GM21515 (cell line): Measurements from ENCODE around the gene ADGRE2.
A peak's percentile ranks its signal among the peaks of the same experiment; 100 is the strongest.

ENCODE experiments used
- ATAC-seq: cut with Tn5 transposase; IDR thresholded peaks from one replicate; pipeline ENCODE4 v1.9.1; 2021; ENCODE audit not compliant: unreplicated experiment

Gene ADGRE2

DNA sequence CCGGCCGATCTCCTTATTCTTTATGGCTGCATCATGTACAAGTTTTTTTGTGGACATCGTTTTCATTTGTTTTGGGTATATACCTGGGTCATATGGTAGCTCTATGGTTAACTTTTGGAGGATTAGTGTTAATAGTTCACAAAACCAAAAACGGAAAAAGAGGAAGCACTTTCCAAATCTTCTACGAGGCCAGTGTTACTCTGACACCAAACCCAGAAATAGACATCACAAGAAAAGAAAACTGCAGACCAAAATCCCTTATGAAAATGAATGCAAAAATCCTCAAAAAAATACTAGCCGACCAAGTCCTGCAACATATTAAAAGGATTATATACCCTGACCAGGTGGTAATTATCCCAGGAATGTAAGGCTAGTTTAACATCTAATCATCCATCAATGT lies 29.8 kb downstream of the ADGRE2 start:
- ATAC-seq: no peak

- no peak for ATAC-seq
These were observed 31.5 kb downstream of the ADGRE2 start for GRCh38 chr19:14746886-14747285.

DNA sequence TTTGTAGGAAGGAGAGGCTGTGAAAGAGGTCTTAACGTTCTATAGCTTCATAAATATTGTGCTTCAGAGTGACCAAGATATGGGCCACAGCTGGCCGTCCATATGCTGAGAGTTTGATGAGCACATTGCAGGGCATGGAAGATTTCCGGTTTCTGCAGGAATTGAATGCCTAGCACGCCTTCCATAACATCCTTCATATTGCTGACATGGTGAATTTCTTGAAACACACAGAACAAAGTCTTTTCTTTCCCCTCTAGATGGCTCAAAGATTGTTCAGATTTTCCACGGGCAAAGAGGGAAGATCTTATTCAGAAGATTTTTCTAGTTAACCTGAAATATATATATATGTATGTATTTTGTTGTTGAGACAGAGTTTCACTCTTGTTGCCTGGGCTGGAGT lies 42.4 kb downstream of the ADGRE2 start:
- no peak for ATAC-seq

DNA sequence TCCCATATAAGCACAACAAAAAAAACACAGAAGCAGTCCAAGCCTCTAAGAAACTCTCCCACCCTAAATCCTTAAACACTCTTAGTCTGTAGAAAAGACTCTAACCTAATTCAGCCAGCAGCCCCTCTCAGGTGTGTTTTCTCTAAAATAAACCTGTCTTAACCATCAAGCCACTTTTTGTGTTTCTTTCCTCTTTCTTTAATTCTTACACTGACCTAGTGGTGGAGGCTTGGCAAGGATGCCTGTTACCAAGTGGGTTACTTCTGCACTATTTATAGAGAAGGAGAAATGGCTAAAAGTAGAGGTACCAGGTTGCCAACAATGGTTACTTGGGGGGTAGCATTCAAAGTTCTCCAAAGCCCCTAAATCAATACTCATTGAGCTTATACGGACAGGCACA lies 44.8 kb downstream of the ADGRE2 start:
- ATAC-seq: no peak

- ATAC-seq: no peak
These were observed 45.9 kb downstream of the ADGRE2 start for GRCh38 chr19:14732510-14732909.

DNA sequence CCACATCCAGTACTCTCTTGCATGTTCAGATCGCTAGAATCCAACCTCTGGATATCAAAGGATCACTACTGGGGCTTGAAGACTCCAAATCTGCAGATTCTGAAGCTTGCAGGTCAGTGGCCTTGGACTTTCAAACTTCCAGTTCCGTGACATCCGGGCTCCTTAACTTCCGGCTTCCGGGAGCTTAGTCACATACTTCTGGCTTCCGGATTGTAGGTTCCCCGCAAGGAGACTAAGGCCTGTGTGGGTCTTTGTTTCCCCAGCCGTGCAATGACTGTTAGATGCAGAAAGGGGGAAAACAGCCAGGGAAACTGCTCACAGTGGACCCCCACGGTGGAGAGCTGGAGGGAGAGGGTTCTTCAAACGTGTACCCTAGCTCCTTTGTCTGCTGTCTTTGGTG lies 47.2 kb downstream of the ADGRE2 start:
- ATAC-seq: no peak

- no peak for ATAC-seq
These were observed 49.8 kb downstream of the ADGRE2 start for GRCh38 chr19:14728595-14728994.

- no peak for ATAC-seq
These were observed 56.2 kb downstream of the ADGRE2 start for GRCh38 chr19:14722127-14722526.

- no peak for ATAC-seq
These were observed 59.2 kb downstream of the ADGRE2 start for GRCh38 chr19:14719162-14719561.

DNA sequence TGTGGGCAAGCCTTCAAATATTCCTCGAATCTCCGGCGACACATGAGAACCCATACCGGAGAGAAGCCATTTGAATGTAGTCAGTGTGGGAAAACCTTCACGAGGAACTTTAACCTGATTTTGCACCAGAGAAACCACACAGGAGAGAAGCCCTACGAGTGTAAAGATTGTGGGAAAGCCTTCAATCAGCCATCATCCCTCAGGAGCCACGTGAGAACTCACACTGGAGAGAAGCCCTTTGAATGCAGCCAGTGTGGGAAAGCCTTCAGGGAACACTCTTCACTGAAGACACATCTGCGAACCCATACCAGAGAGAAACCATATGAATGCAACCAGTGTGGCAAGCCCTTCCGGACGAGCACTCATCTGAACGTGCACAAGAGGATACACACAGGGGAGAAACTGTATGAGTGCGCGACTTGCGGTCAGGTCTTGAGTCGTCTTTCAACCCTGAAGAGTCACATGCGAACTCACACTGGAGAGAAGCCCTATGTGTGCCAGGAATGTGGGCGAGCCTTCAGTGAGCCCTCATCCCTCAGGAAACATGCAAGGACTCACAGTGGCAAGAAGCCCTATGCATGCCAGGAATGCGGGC lies 59.7 kb downstream of the ADGRE2 start:
- ATAC-seq: no peak

DNA sequence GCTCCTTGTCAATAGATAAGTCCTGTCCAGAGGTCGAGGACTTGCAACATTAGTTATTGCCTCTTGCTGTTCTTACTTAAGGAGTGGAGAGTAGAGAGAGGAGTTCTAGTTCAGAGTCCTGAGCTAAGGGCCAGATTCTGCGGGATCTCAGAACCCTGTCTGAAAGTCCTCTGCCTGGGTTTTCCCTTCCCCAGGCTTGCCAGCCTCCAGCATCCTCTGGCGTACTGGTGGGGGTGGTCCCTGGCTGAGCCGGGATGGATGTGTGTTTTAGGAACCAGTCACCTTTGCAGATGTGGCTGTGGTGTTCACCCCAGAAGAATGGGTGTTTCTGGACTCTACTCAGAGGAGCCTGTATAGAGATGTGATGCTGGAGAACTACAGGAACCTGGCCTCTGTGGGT lies 62.5 kb downstream of the ADGRE2 start:
- no peak for ATAC-seq

- ATAC-seq: no peak
These were observed 73.9 kb downstream of the ADGRE2 start for GRCh38 chr19:14704450-14704849.

GRCh38 chr19:14703833-14704232 lies 74.5 kb downstream of the ADGRE2 start:
- no peak for ATAC-seq

GRCh38 chr19:14700711-14701375 lies 77.5 kb downstream of the ADGRE2 start:
- ATAC-seq: no peak

- ATAC-seq: no peak
These were observed 78.7 kb downstream of the ADGRE2 start for GRCh38 chr19:14699641-14700040.

DNA sequence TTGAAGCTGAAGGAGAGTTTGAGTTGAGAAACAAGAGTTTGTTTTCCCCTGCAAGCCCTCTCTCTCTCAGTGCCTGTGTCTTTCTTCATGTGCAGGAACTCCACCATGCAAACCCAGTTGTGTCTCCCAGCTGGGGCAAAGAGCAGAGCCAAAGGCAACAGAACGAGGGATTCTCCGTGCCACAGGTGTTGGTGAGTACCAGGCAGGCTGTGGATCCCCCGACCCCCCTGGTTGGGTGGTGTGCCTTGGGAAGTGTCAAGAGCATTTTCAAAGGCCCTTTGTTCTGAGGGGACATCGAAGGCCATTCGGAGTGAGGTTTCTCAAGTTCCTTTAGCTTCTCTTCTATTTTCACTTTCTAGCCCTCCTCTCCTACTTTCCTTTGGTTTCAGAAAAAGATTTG lies 82.9 kb downstream of the ADGRE2 start:
- no peak for ATAC-seq

- no peak for ATAC-seq
These were observed 83.6 kb downstream of the ADGRE2 start for GRCh38 chr19:14694641-14695266.

- peak; percentile 83 for ATAC-seq
These were observed 88.5 kb downstream of the ADGRE2 start, which contains the start of gene ZNF333 for GRCh38 chr19:14689598-14690503. ZNF333 (plus strand) TSS chr19:14690048; CDS start chr19:14693492, 3,444 bp downstream.

DNA sequence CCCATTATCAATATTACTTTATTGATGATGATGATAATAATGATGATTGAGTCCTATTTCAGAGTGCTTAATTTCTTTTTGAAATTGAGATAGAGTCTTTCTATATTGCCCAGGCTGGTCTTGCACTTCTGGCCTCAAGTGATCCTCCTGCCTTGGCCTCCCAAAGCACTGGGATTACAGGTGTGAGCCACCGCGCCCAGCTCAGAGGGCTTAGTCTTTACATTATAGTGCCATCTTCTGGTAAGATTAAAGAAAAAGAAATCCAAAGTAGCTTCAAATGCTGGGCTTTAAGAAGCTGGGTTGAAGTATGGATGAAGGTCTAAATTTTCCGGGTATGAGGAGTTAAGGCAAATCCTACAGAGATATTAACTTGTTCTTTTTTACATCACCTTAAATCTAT lies 91.9 kb downstream of the ADGRE2 start:
- no peak for ATAC-seq

- no peak for ATAC-seq
These were observed 94.9 kb downstream of the ADGRE2 start for GRCh38 chr19:14683439-14683838.
